ENCODE data around the gene PDK1. TPM values are rescaled to one million over a fixed set of nuclear protein-coding genes. Genes with fewer than 3 reads are reported as not detected.

The PDK1 gene
- total RNA-seq, 1 donor from 2014 or later, result 7.7 TPM

DNA sequence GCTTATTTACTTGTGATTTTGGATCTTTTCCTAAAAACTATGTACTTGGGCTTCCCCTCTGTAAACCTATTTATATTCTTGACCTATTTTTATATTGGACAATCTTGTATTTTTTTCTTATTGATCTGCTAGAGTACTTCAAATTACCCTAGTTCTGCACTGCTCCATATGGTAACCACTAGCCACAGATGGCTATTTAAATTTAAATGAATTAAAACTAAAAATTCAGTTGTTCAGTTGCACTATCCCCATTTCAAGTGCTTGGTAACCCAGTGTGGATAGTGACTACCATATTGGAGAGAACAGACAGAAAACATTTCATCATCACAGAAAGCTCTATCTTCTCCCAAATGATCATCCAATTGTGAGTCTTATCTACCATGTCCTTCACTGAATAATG is 74.3 kb downstream of the PDK1 start:
- no peaks in the 10 kb centered on the region for H3K27me3 ChIP-seq (ENCODE audit: control insufficient read depth, insufficient read depth, low read length)
- TF ChIP-seq, protein P1, sequence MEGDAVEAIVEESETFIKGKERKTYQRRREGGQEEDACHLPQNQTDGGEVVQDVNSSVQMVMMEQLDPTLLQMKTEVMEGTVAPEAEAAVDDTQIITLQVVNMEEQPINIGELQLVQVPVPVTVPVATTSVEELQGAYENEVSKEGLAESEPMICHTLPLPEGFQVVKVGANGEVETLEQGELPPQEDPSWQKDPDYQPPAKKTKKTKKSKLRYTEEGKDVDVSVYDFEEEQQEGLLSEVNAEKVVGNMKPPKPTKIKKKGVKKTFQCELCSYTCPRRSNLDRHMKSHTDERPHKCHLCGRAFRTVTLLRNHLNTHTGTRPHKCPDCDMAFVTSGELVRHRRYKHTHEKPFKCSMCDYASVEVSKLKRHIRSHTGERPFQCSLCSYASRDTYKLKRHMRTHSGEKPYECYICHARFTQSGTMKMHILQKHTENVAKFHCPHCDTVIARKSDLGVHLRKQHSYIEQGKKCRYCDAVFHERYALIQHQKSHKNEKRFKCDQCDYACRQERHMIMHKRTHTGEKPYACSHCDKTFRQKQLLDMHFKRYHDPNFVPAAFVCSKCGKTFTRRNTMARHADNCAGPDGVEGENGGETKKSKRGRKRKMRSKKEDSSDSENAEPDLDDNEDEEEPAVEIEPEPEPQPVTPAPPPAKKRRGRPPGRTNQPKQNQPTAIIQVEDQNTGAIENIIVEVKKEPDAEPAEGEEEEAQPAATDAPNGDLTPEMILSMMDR (IDR thresholded peaks at IDR 0.05; ENCODE audit: insufficient read depth, low read length, poor library complexity, severe bottlenecking), result no peak
- DNase-seq (ENCODE audit: low read depth), result no peak
- no peak overlapping the region for H3K4me3 ChIP-seq (ENCODE audit: low read depth, low read length)
- no peaks in the 10 kb centered on the region for H3K36me3 ChIP-seq (ENCODE audit: control insufficient read depth, insufficient read depth, low read length)

DNA sequence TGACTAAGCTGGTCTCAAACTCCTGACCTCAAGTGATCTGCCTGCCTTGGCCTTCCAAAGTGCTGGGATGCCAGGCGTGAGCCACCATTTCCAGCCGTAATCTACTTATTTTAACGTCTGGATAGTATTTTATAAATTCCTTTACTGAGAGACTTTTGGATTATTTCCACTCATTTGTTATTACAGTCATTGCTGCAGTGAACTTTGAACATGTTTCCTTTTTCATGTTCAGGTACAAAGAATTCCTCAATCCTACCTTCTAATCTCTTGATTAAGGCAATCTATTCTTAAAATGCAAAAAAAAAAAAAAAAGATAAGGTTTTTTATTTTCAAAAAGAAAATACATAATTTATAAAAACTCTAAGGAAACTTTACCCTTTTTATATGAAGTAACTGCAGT is 78.6 kb downstream of the PDK1 start:
- DNase-seq (ENCODE audit: low read depth), result no peak
- Histone ChIP-seq H3K36me3 (ENCODE audit: control insufficient read depth, insufficient read depth, low read length) (no peaks in the 10 kb centered on the region), H3K27me3 (ENCODE audit: control insufficient read depth, insufficient read depth, low read length) (no peaks in the 10 kb centered on the region), H3K4me3 (ENCODE audit: low read depth, low read length) (no peak overlapping the region)
- TF ChIP-seq, protein P1 (IDR thresholded peaks at IDR 0.05; ENCODE audit: insufficient read depth, low read length, poor library complexity, severe bottlenecking), result no peak

DNA sequence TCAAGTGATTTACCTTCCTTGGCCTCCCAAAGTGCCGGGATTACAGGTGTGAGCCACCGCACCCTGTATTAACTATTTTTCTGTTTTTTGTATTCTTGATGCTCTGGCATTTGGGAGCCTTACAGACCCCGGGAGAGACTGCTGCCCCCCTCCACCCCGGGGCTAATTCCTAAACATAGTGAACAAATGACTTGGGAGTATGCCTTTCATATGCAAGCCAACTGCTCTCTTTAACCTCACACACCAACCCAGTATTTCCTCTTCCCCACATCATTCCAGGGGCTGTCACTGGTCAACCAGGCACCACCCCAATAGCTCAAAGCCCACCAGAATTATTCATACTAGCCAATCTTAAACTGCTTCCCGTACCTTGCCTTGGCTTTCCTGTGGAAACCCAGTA is 79.7 kb downstream of the PDK1 start:
- Histone ChIP-seq H3K36me3 (ENCODE audit: control insufficient read depth, insufficient read depth, low read length) (no peaks in the 10 kb centered on the region), H3K27me3 (ENCODE audit: control insufficient read depth, insufficient read depth, low read length) (no peaks in the 10 kb centered on the region), H3K4me3 (ENCODE audit: low read depth, low read length) (no peak overlapping the region)
- DNase-seq (ENCODE audit: low read depth), result no peak
- TF ChIP-seq, protein P1 (IDR thresholded peaks at IDR 0.05; ENCODE audit: insufficient read depth, low read length, poor library complexity, severe bottlenecking), result no peak

DNA sequence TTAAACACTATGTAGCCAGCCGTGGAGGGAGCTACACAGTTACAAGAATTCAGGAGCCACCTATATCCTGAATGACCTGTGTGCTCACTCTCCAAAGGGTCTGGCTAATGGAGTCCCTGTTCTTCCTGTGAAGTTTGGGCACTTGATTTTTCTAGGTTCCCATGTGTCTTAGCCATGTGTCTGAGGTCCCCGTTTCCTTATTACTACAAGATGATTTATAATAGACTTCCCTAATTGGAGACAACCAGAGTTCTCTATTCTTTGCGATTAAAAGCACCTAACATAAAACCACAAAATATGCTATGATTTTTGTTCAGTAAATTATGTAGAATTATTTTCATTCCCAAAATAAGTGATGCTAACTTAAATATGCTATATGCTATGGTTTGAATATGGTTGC is 83.4 kb downstream of the PDK1 start:
- H3K36me3 ChIP-seq (ENCODE audit: control insufficient read depth, insufficient read depth, low read length), result no peaks in the 10 kb centered on the region
- TF ChIP-seq, protein P1 (IDR thresholded peaks at IDR 0.05; ENCODE audit: insufficient read depth, low read length, poor library complexity, severe bottlenecking), result no peak
- H3K27me3 ChIP-seq (ENCODE audit: control insufficient read depth, insufficient read depth, low read length), result no peaks in the 10 kb centered on the region
- no peak overlapping the region for H3K4me3 ChIP-seq (ENCODE audit: low read depth, low read length)
- DNase-seq (ENCODE audit: low read depth), result no peak

DNA sequence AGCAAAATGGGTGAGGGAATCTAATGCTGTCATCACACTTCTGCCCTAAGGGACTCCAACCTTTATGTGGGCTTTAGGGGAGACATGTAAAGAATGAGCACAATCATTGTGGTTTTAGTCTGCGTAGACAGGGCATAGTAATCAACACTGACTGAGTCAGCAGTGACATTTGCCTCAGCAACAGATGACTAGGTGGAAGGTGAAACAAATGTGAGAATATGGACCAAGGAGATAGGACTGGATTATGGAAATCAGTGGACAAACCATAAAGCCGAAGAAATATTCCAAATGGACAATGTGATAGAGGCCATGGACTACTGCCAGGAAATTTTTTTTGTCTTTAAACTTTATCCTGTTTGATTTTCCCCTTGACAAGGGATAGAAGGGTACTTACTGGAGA is 83.9 kb downstream of the PDK1 start:
- no peaks in the 10 kb centered on the region for H3K27me3 ChIP-seq (ENCODE audit: control insufficient read depth, insufficient read depth, low read length)
- H3K36me3 ChIP-seq (ENCODE audit: control insufficient read depth, insufficient read depth, low read length), result no peaks in the 10 kb centered on the region
- TF ChIP-seq, protein P1 (IDR thresholded peaks at IDR 0.05; ENCODE audit: insufficient read depth, low read length, poor library complexity, severe bottlenecking), result no peak
- H3K4me3 ChIP-seq (ENCODE audit: low read depth, low read length), result no peak overlapping the region
- DNase-seq (ENCODE audit: low read depth), result peak; percentile 34

DNA sequence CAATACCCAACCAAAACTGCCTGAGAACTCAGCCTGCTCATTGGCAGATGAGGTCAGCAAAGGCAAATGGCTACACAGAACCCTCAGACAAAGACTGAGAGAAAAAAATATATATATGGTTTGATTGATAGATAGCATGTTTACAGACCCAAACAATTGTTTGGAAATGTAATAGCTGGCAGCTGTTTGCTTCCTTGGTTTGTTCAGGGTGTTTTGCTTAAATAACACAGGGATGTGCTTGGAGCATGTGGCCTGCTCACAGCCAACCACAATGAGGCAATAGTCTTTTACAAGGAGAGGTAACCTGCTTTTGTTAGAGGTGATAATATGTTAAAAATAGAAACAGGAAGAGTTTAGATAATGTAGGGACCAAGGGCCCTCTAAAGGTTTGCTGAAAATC is 84.5 kb downstream of the PDK1 start:
- no peak for DNase-seq (ENCODE audit: low read depth)
- Histone ChIP-seq H3K27me3 (ENCODE audit: control insufficient read depth, insufficient read depth, low read length) (no peaks in the 10 kb centered on the region), H3K36me3 (ENCODE audit: control insufficient read depth, insufficient read depth, low read length) (no peaks in the 10 kb centered on the region), H3K4me3 (ENCODE audit: low read depth, low read length) (no peak overlapping the region)
- TF ChIP-seq, protein P1 (IDR thresholded peaks at IDR 0.05; ENCODE audit: insufficient read depth, low read length, poor library complexity, severe bottlenecking), result no peak
